ENCODE results near the gene WWOX.

DNA sequence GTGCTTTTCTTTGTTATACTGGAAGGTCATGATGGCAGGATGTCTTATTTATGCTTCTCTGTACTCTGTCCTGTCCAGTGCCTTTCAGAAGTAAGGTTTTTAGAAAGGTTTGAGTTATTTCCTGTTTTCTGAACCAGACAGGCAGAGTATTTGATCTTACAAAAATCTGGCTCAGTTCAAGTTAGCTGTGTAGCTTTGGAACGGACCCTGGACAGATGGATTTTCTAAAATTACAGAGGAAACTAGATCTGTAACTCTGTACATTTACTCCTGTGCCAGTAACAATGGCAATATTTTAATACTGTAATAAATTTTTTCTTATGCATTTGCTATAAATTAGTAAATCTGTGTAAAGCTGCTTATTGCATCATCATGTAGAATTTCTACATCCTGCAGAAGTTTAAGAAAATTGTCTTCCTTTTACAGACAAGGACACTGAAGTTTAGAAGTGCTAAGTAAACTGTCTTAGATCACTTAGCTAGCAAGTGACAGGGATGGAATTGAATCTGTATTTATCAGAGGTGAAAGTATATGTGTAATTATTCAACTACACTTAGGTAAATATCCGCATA is 347.6 kb downstream of the WWOX start:
- TF ChIP-seq EP300 (IDR thresholded peaks at IDR 0.05) = no peak
- TF ChIP-seq, protein P1, sequence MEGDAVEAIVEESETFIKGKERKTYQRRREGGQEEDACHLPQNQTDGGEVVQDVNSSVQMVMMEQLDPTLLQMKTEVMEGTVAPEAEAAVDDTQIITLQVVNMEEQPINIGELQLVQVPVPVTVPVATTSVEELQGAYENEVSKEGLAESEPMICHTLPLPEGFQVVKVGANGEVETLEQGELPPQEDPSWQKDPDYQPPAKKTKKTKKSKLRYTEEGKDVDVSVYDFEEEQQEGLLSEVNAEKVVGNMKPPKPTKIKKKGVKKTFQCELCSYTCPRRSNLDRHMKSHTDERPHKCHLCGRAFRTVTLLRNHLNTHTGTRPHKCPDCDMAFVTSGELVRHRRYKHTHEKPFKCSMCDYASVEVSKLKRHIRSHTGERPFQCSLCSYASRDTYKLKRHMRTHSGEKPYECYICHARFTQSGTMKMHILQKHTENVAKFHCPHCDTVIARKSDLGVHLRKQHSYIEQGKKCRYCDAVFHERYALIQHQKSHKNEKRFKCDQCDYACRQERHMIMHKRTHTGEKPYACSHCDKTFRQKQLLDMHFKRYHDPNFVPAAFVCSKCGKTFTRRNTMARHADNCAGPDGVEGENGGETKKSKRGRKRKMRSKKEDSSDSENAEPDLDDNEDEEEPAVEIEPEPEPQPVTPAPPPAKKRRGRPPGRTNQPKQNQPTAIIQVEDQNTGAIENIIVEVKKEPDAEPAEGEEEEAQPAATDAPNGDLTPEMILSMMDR (IDR thresholded peaks at IDR 0.05) = no peak
